ENCODE data around the gene NUDT8. TPM values are rescaled to one million over a fixed set of nuclear protein-coding genes. Genes with fewer than 3 reads are reported as not detected.

Gene NUDT8
- 2.8 and 15.1 TPM in 2 replicates for total RNA-seq (2011; cell fraction: chromatin; rRNA removed; ENCODE audit: low replicate concordance)
- total RNA-seq (2011; cell fraction: nucleolus; rRNA removed): 22.0 and 23.0 TPM in 2 replicates
- 9.8 and 13.5 TPM in 2 replicates for total RNA-seq (2011; cell fraction: nucleoplasm; rRNA removed)
- total RNA-seq (2014; rRNA removed): 23.8 and 36.3 TPM in 2 replicates
- 1.5 and 2.0 TPM in 2 replicates for total RNA-seq (2014; rRNA removed; fragmentation: Illumina TruSeq; extraction: Trizol)
- 6.2 and 6.6 TPM in 2 replicates for total RNA-seq (2015; rRNA removed; fragmentation: Illumina TruSeq; extraction: Trizol)
- 26.7 and 27.8 TPM in 2 replicates for total RNA-seq (2021)
- 4.3 and 6.2 TPM in 2 replicates for polyA plus RNA-seq (2011; rRNA removed)
- polyA plus RNA-seq (2011; cell fraction: cytosol; rRNA removed): 11.0 and 34.8 TPM in 2 replicates
- 27.2 and 46.8 TPM in 2 replicates for polyA plus RNA-seq (2011; cell fraction: nucleus; rRNA removed)
- 20.9 and 25.8 TPM in 2 replicates for polyA plus RNA-seq (2012)
- 5.0 and 14.0 TPM in 2 replicates for polyA plus RNA-seq (2014; fragmentation: Illumina TruSeq; extraction: Trizol)
- under 1 TPM; 0.23 to 0.85 TPM for polyA plus RNA-seq (2014; fragmentation: Nextera tagmentation; extraction: Ambion mirVana)
- polyA plus RNA-seq (2014; rRNA removed): 21.7 and 27.2 TPM in 2 replicates
- polyA minus RNA-seq (2011; rRNA and poly(A)+ RNA removed): 0.72 and 1.2 TPM in 2 replicates
- 5.7 and 7.1 TPM in 2 replicates for polyA minus RNA-seq (2011; cell fraction: cytosol; rRNA and poly(A)+ RNA removed)
- 11.9 and 15.1 TPM in 2 replicates for polyA minus RNA-seq (2011; cell fraction: nucleus; rRNA and poly(A)+ RNA removed)
- Bru-seq, nascent RNA: percentile 67 among the genes with signal in this experiment
- percentile 47 among the genes with signal in this experiment for BruChase-seq, experiment 1, labeled RNA remaining after a 2-hour chase
- percentile 44 among the genes with signal in this experiment for BruChase-seq, experiment 2, labeled RNA remaining after a 6-hour chase
- long read RNA-seq, experiment 1, transcript NUDT8-202 (4 exons, 728 nt): major isoform, 18 of 31 reads
- long read RNA-seq, experiment 1, partial matches to known transcripts: 9 of 31 reads
- long read RNA-seq, experiment 1, other reads (novel, unspliced or antisense): 2 of 31 reads
- long read RNA-seq, experiment 2, transcript NUDT8-202 (4 exons, 728 nt): major isoform, 10 of 24 reads
- long read RNA-seq, experiment 2, transcript NUDT8-201 (3 exons, 809 nt): minor isoform, 6 of 24 reads
- long read RNA-seq, experiment 2, partial matches to known transcripts: 1 of 24 reads
- long read RNA-seq, experiment 2, other reads (novel, unspliced or antisense): 5 of 24 reads
- long read RNA-seq, experiment 3, transcript NUDT8-201 (3 exons, 809 nt): minor isoform, 6 of 33 reads
- long read RNA-seq, experiment 3, transcript NUDT8-202 (4 exons, 728 nt): major isoform, 25 of 33 reads
- long read RNA-seq, experiment 3, partial matches to known transcripts: 1 of 33 reads
- long read RNA-seq, experiment 3, other reads (novel, unspliced or antisense): 0 of 33 reads

GRCh38 chr11:67629386-67630227 lies at the start of gene NUDT8:
NUDT8 (minus strand) TSS chr11:67629937; CDS start chr11:67629911, 26 bp downstream.
- H3K9me1 ChIP-seq (ENCODE audit: control insufficient read depth, insufficient read depth, low read length): no peaks in the 10 kb centered on the region
- FAIRE-seq (peak; percentile 57), DNase-seq (ENCODE audit: extremely low read depth in 1 of 4, low spot score in 3 of 4) (peak; percentile 75 to 95 (median 79)), ATAC-seq (peak; percentile 75)
- no TSS peak for BruUV-seq (replicated peaks)
- H4K20me1 ChIP-seq (replicated peaks; ENCODE audit: control insufficient read depth, insufficient read depth, low read length): no peaks in the 10 kb centered on the region
- peaks cover 15% of the 10 kb centered on the region; the same call in 1 of the 3 replicates for H3K36me3 ChIP-seq (ENCODE audit: control insufficient read depth, insufficient read depth, low read length)
- H3K4me3 ChIP-seq: peak within 1 kb of the TSS; percentile 71
- peak within 1 kb of the TSS; percentile 98 for H2AFZ ChIP-seq (ENCODE audit: low read depth, low read length)
- peaks cover 10 to 67% of the 10 kb centered on the region in 2 experiments for H3K4me1 ChIP-seq (replicated peaks in 1 of 2; ENCODE audit: control insufficient read depth in 2 of 2, insufficient read depth in 2 of 2, low read length in 2 of 2)
- no peaks in the 10 kb centered on the region for H3K9me3 ChIP-seq (replicated peaks; ENCODE audit: control insufficient read depth, insufficient read depth, low read depth, low read length)
- peak within 1 kb of the TSS; percentile 88 for H3K27ac ChIP-seq (ENCODE audit: extremely low read depth, low read depth, low read length)
- POLR2A ChIA-PET: interaction anchor here (0.5 to 5.2 kb wide), 16 partner anchors 9 to 684 kb away, joined by 3 to 36 read pairs (median 4); partner anchors contain the start of gene PPP1CA
- no peaks in the 10 kb centered on the region for H3K79me2 ChIP-seq (ENCODE audit: control insufficient read depth, insufficient read depth, low read length)
- peak within 1 kb of the TSS; percentile 93 for H3K4me2 ChIP-seq (ENCODE audit: insufficient read depth, low read length)
- peak within 1 kb of the TSS; percentile 81 to 98 for H3K9ac ChIP-seq (ENCODE audit: insufficient read depth in 1 of 2, low read depth in 2 of 2, low read length in 2 of 2)
- intact Hi-C loops (cut with micrococcal nuclease): loop anchor here (2.0 to 5.0 kb wide), 2 partner anchors 57 to 68 kb away; no protein-coding TSS in a partner anchor
- under 1% methylated on average over 64 of the region's 102 CpGs for WGBS (ENCODE audit: insufficient coverage, low coverage, missing lambda C conversion rate)
- CTCF ChIA-PET (ENCODE audit: low intra/inter-chr PET ratio): interaction anchor here (0.5 to 1.2 kb wide), 6 partner anchors 16 to 72 kb away, joined by 3 to 4 read pairs (median 3); partner anchors contain the start of gene NDUFV1
- in situ Hi-C loops (cut with MboI): no loop called here
- H3K27me3 ChIP-seq (ENCODE audit: control insufficient read depth in 2 of 2, insufficient read depth in 2 of 2, low read length in 2 of 2): no peaks in the 10 kb centered on the region
- TF ChIP-seq NR2F6 (CRISPR knock-in tag; IDR thresholded peaks at IDR 0.05): no peak
- TF ChIP-seq STAT5A (IDR thresholded peaks at IDR 0.05; ENCODE audit: borderline replicate concordance, low read length): no peak
- TF ChIP-seq FOXM1 (IDR thresholded peaks at IDR 0.05; ENCODE audit: low read depth): no peak
- TF ChIP-seq FOXM1 (CRISPR knock-in tag; IDR thresholded peaks at IDR 0.05; ENCODE audit: low read depth): peak; percentile 96
- no peak for TF ChIP-seq CBX2 (IDR thresholded peaks at IDR 0.05; ENCODE audit: insufficient read depth, low read length, poor library complexity, severe bottlenecking)
- TF ChIP-seq HLTF (IDR thresholded peaks at IDR 0.05): no peak
- 0 out of 2 replicates have a peak, but pooled peaks have one; percentile 43 for TF ChIP-seq KLF1 (tag; IDR thresholded peaks at IDR 0.05)
- TF ChIP-seq, protein P1, sequence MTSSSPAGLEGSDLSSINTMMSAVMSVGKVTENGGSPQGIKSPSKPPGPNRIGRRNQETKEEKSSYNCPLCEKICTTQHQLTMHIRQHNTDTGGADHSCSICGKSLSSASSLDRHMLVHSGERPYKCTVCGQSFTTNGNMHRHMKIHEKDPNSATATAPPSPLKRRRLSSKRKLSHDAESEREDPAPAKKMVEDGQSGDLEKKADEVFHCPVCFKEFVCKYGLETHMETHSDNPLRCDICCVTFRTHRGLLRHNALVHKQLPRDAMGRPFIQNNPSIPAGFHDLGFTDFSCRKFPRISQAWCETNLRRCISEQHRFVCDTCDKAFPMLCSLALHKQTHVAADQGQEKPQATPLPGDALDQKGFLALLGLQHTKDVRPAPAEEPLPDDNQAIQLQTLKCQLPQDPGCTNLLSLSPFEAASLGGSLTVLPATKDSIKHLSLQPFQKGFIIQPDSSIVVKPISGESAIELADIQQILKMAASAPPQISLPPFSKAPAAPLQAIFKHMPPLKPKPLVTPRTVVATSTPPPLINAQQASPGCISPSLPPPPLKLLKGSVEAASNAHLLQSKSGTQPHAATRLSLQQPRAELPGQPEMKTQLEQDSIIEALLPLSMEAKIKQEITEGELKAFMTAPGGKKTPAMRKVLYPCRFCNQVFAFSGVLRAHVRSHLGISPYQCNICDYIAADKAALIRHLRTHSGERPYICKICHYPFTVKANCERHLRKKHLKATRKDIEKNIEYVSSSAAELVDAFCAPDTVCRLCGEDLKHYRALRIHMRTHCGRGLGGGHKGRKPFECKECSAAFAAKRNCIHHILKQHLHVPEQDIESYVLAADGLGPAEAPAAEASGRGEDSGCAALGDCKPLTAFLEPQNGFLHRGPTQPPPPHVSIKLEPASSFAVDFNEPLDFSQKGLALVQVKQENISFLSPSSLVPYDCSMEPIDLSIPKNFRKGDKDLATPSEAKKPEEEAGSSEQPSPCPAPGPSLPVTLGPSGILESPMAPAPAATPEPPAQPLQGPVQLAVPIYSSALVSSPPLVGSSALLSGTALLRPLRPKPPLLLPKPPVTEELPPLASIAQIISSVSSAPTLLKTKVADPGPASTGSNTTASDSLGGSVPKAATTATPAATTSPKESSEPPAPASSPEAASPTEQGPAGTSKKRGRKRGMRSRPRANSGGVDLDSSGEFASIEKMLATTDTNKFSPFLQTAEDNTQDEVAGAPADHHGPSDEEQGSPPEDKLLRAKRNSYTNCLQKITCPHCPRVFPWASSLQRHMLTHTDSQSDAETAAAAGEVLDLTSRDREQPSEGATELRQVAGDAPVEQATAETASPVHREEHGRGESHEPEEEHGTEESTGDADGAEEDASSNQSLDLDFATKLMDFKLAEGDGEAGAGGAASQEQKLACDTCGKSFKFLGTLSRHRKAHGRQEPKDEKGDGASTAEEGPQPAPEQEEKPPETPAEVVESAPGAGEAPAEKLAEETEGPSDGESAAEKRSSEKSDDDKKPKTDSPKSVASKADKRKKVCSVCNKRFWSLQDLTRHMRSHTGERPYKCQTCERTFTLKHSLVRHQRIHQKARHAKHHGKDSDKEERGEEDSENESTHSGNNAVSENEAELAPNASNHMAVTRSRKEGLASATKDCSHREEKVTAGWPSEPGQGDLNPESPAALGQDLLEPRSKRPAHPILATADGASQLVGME (CRISPR knock-in tag; IDR thresholded peaks at IDR 0.05): no peak
- no peak for TF ChIP-seq PYGO2 (tag; IDR thresholded peaks at IDR 0.05)

Measured in K562 (cell line).